Measurements from ENCODE around the gene NUTF2. TPM values are rescaled to one million over a fixed set of nuclear protein-coding genes. Genes with fewer than 3 reads are reported as not detected.
A peak's percentile ranks its signal among the peaks of the same experiment; 100 is the strongest.

NUTF2 gene
- 10 to 100 TPM; 57.1 to 59.8 TPM for total RNA-seq
- long read RNA-seq, transcript NUTF2-201 (5 exons, 2,321 nt), result major isoform, 30 of 36 reads
- long read RNA-seq, partial matches to known transcripts, result 3 of 36 reads
- long read RNA-seq, other reads (novel, unspliced or antisense), result 2 of 36 reads

- DNase-seq, result peak; percentile 96 to 97
- ATAC-seq, result peak; percentile 76
- intact Hi-C loops (cut with DNase I, micrococcal nuclease), result no loop called here
Observed at GRCh38 chr16:67846320-67847063, at the start of gene NUTF2. NUTF2 (plus strand) TSS chr16:67846933; CDS start chr16:67865131, 18,198 bp downstream.

DNA sequence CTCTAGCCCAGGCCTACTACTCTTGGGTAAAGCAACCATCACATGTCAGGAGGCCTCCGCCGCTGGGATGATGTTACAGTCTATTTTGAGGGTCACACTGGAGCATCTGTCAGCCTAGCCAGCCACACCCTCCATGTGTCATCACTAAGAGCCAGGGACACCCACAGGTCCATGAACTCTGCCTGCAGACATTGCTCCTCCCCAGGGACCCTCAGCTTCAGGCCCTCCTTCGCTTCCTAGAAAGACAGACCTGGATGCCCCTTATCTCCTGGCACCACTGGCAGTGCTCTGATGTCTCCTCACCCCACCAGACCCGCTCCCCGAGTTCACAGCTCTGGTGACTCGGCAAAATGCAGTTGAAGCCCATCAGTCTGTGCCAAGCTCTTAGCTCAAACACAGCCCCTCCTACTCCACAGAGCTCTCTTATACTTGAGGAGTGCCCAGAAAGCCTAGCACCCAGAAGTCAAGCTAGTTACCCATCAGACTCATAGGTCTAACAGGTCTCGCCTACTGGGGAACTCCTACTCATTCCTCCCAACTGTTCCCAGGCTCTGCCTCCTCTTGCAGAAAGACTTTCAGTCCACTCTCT lies 46.3 kb upstream of the NUTF2 start:
- no peak for ATAC-seq
- intact Hi-C loops (cut with DNase I, micrococcal nuclease), result loop anchor here in 1 of 2 donors (10.0 kb wide), 1 partner anchor 126 kb away; no protein-coding TSS in a partner anchor
- no peak for DNase-seq

DNA sequence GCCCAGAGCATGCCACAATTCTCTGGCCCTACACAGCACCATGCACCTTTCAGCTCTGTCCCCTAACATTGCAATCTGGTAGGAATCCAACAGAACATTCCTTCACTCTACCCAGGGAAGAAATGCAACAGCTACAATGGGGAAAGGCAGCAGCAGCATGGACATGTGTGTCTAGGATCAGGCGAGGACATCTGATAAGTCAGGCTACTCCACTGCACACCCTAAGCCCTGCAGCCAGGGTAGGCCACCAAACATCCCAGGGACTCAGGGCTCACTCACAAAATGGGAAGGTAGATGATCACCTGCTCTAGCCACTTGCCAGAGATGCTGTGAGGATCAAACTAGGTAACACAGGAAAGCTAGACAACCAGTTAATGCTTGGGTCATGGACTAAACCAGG lies 45.5 kb upstream of the NUTF2 start:
- DNase-seq (no peak), ATAC-seq (no peak)
- intact Hi-C loops (cut with DNase I, micrococcal nuclease), result loop anchor here in 1 of 2 donors (10.0 kb wide), 1 partner anchor 126 kb away; no protein-coding TSS in a partner anchor

GRCh38 chr16:67801883-67802282 lies 44.9 kb upstream of the NUTF2 start:
- no peak for ATAC-seq
- intact Hi-C loops (cut with DNase I, micrococcal nuclease), result loop anchor here in 1 of 2 donors (10.0 kb wide), 1 partner anchor 127 kb away; no protein-coding TSS in a partner anchor
- no peak for DNase-seq

- ATAC-seq (no peak), DNase-seq (no peak)
- intact Hi-C loops (cut with DNase I, micrococcal nuclease), result loop anchor here in 1 of 2 donors (10.0 kb wide), 1 partner anchor 129 kb away; no protein-coding TSS in a partner anchor
Observed at GRCh38 chr16:67803894-67804293, 42.8 kb upstream of the NUTF2 start.

DNA sequence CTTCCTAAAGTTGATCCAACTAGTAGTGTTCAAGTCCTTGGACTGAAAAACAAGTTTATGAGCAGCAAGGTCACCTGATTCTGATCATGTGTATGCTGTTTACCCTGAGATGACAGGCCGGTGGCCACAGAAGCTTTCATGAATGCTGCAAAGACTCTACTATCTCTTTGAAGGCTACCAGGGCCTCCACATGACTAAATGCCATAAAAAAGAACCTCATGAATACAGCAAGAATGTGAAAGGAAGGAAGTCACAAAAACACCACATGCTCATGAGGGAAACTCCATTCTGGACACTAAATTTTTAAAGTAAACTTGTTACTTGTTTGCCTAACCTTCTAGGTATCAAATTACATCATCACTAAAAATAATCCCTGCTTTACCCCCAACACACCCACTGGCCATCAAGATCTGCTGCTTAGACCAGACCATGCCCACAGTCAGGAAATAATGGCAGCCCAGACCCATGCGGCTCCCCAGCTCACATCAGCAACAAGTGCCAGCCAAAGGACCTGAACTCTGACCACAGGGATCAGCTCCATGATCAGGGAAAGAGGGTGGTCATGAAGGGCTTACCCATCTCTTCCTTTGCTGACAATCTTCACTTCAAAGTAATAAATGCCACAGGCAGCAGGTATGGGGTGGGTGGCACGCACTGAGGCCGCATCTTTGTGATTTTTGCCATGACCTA lies 41.7 kb upstream of the NUTF2 start:
- ATAC-seq (no peak), DNase-seq (no peak)
- intact Hi-C loops (cut with DNase I, micrococcal nuclease), result loop anchor here in 1 of 2 donors (10.0 kb wide), 1 partner anchor 130 kb away; no protein-coding TSS in a partner anchor

- ATAC-seq, result peak; percentile 25
- intact Hi-C loops (cut with DNase I, micrococcal nuclease), result loop anchor here in 1 of 2 donors (10.0 kb wide), 1 partner anchor 131 kb away; no protein-coding TSS in a partner anchor
- DNase-seq, result peak; percentile 41
Observed at GRCh38 chr16:67805718-67806427, 40.9 kb upstream of the NUTF2 start.

GRCh38 chr16:67806428-67807147 lies 40.1 kb upstream of the NUTF2 start, which contains the start of the genes RANBP10 and TSNAXIP1:
RANBP10 (minus strand) TSS chr16:67806560; CDS start chr16:67806536, 24 bp downstream.
TSNAXIP1 (plus strand) TSS chr16:67806889; CDS start chr16:67807150, 261 bp downstream.
- peak; percentile 93 for ATAC-seq
- peak; percentile 95 to 98 for DNase-seq
- intact Hi-C loops (cut with DNase I, micrococcal nuclease), result loop anchor here in 1 of 2 donors (10.0 kb wide), 1 partner anchor 132 kb away; no protein-coding TSS in a partner anchor

DNA sequence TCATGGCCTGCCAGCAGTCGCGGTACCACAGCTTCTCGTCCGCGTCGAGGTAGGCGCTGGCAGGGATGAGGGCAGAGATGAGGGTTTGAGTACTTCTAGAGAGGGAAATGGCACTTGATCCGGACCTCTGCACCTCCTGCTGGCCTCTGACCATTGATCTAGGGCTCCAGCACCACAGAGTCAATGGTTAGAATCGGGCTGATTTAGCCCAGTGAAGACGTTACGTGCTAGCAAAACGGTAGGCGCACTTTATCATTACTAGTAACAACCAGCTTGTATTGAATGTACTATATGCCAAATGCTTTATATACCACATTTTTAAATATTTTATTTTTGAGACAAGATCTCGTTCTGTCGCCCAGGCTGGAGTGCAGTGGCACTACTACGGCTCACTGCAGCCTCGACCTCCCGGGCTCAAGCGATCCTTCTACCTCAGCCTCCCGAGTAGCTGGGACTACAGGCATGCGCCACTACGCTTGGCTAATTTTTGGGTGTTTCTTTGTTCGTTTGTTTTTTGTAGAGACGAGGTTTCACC lies 39.5 kb upstream of the NUTF2 start:
- intact Hi-C loops (cut with DNase I, micrococcal nuclease), result loop anchor here in 1 of 2 donors (10.0 kb wide), 1 partner anchor 132 kb away; no protein-coding TSS in a partner anchor
- ATAC-seq, result no peak
- no peak for DNase-seq

GRCh38 chr16:67811899-67812298 lies 34.8 kb upstream of the NUTF2 start:
- DNase-seq (no peak), ATAC-seq (no peak)
- intact Hi-C loops (cut with DNase I, micrococcal nuclease), result loop anchor here in 1 of 2 donors (10.0 kb wide), 1 partner anchor 113 kb away; no protein-coding TSS in a partner anchor

DNA sequence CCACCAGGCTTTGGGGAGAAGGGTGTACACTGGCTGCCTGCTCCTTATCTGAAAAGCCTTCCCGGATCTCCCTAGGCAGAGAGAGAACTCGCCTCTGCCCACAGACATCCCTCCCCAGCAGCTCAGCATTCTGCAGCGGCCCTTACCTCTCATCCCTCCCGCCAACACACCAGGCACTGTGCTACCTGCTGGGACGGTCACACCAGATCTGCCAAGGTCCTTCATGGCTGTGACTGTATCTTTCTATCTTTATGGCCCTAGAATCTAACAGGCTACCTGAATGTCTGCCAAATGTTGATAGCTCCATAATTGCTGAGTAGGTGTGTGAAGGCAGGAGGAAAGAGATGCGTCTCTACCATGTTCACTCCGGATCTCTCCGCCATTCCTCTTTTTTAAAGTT lies 32.2 kb upstream of the NUTF2 start:
- DNase-seq, result peak; percentile 55 to 58
- ATAC-seq, result peak; percentile 95
- intact Hi-C loops (cut with DNase I, micrococcal nuclease), result loop anchor here in 1 of 2 donors (10.0 kb wide), 1 partner anchor 110 kb away; no protein-coding TSS in a partner anchor

DNA sequence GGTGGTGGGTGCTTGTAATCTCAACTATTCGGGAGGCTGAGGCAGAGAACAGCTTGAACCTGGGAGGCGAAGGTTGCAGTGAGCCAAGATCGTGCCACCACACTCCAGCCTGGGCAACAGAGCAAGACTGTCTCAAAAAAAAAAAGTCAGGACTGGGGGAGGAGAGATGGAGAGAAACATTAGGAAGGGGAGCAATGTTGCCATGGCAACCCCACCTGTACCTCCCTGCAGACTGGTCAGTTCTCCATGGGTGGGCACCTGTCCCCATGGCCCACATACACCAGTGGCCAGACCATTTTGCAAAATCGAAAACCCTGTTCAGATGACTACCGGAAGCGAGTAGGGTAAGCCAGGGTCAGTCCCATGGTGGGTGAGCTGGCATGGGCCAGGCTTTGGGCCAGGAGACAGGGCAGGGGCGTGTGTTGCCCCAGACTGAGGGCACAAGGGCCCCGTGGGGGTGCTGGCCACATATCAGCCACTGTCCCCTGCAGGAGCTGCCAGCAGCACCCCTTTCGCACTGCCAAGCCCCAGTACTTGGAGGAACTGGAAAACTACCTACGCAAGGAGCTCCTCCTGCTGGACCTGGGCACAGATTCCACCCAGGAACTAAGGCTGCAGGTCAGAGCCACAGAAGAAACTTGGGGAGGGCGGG lies 26.0 kb upstream of the NUTF2 start:
- ATAC-seq (no peak), DNase-seq (no peak)
- intact Hi-C loops (cut with DNase I, micrococcal nuclease), result no loop called here

DNA sequence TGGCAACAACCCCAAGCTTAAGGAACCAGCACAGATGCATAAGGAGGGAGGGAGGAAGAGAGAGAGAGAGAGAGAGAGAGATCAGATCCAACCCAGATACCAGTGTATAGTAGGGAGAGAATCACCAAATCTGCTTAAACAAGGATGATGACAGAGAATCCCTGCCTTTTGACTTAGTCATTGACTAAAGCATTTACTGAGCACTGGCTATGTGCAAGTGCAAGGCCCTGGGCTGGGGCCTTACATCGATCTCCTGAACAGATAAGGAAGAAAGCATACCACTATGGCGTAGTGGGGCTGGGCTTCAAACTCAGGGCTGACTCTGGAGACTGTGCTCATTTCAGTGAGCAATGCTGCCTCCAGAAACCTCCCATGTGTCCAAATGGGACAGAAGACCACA lies 24.2 kb upstream of the NUTF2 start:
- intact Hi-C loops (cut with DNase I, micrococcal nuclease), result no loop called here
- ATAC-seq, result no peak
- DNase-seq, result no peak

DNA sequence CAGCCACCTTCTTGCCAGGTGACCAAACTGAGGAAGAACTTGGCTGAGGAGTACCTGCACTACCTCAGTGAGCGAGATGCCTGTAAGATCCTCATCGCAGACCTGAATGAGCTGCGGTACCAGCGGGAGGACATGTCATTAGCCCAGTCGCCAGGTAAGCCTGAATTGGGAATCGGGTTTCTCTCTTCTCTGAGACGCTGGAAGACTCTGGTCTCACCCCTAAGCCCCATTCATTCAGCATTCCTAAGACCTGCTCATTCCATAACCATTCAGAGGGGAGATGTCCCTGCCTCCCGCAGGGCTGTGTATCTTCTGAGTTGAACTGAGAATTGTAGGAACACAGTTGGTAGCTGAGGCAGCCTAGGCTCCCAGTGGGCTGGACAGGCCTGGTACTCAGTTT lies 21.6 kb upstream of the NUTF2 start:
- ATAC-seq (no peak), DNase-seq (no peak)
- intact Hi-C loops (cut with DNase I, micrococcal nuclease), result no loop called here

- intact Hi-C loops (cut with DNase I, micrococcal nuclease), result no loop called here
- ATAC-seq (no peak), DNase-seq (no peak)
Observed at GRCh38 chr16:67825906-67826305, 20.8 kb upstream of the NUTF2 start.

DNA sequence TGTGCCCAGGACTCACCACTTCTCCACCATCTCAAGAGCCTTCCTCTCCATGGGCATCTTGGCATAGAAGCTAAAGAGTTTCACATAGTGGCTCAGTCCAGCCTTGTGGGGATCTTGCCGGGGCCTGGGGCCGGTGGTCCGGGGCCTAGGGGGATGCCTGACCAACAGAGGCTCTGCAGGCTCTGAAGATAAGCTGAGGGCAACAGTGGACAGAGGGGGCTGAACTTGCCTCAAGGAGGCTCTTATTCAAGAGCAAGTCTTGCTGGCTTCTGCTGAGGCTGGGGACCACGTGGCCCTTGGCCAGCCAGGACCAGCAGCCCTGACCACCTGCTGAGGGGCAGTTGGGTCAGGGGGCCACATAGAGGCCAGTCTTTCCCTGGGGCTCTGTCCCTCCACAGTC lies 18.1 kb upstream of the NUTF2 start:
- no peak for ATAC-seq
- no peak for DNase-seq
- intact Hi-C loops (cut with DNase I, micrococcal nuclease), result no loop called here

GRCh38 chr16:67833030-67833414 lies 13.7 kb upstream of the NUTF2 start:
- DNase-seq (no peak), ATAC-seq (peak; percentile 40)
- intact Hi-C loops (cut with DNase I, micrococcal nuclease), result no loop called here
